ENCODE measurements around the gene SPNS3. TPM values are rescaled to one million over a fixed set of nuclear protein-coding genes. Genes with fewer than 3 reads are reported as not detected.

The SPNS3 gene
- total and polyA plus RNA-seq, 2 of the 4 experiments (the other 2 are of a cell fraction): 0.18 TPM; not detected in 1

DNA sequence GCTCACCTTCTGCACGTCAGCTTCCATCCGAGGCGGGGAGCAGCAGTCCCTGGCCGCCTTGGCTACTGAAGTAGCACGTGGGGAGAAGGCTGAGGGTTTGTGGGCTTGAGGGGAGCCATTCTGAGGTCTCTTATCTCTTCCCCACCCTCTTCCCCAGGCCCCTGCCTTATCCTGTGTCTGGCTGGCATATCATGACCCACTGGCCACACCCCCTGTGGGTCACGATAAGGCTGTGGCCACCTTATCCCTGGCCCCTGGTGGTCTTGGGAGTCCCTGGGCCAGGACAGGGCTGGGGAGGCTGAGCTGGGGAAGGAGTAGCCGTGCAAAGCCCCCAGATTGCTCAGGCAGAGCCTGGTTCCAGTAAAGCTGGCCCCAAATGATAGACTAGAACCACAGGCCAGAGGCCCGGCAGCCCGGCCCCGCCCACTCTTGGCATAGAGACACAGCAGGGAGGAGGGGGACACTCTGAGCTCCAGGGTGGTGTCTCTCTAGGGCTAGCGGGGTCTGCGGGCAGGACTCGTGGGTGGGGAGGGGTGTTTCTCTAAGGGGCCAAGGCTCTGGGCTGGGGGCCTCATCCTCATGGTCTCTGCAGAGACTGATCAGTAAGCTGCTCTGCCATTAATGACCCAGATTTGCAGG lies 72.6 kb downstream of the SPNS3 start:
- Histone ChIP-seq H3K9ac (ENCODE audit: low read depth, low read length) (no peak overlapping the region), H3K9me1 (ENCODE audit: insufficient read depth, low read length) (no peaks in the 10 kb centered on the region), H3K14ac (replicated peaks; ENCODE audit: low read depth, low read length) (no peak overlapping the region), H2AK9ac (replicated peaks; ENCODE audit: low read depth, low read length, poor library complexity) (no peak overlapping the region), H3K56ac (ENCODE audit: extremely low read depth, insufficient read depth, low read length) (no peak overlapping the region), H3K4me3 (ENCODE audit: insufficient read depth, low read depth, low read length) (no peak overlapping the region), H4K5ac (ENCODE audit: low read depth, low read length) (no peak overlapping the region), H3K79me1 (ENCODE audit: low read depth in 1 of 2, low read length in 2 of 2) (no peaks in the 10 kb centered on the region), H4K91ac (ENCODE audit: insufficient read depth, low read depth, low read length) (no peak overlapping the region), H3K9me3 (ENCODE audit: control insufficient read depth, insufficient read depth, low read length) (no peaks in the 10 kb centered on the region), H3K4me2 (ENCODE audit: low read depth, low read length) (no peak overlapping the region), H2AK5ac (ENCODE audit: low read depth, low read length) (no peak overlapping the region), H3K4me1 (ENCODE audit: control insufficient read depth, insufficient read depth, low read length) (no peaks in the 10 kb centered on the region), H2BK20ac (ENCODE audit: low read depth, low read length) (no peak overlapping the region), H3K4ac (ENCODE audit: low read depth, low read length) (no peak overlapping the region), H2BK5ac (ENCODE audit: low read depth, low read length, poor library complexity, severe bottlenecking) (no peak overlapping the region), H3K18ac (ENCODE audit: low read depth, low read length) (no peak overlapping the region), H3K23ac (ENCODE audit: low read depth, low read length) (no peak overlapping the region), H4K8ac (ENCODE audit: low read depth in 2 of 2, low read length in 2 of 2) (no peak overlapping the region), H3K27ac (ENCODE audit: insufficient read depth, low read length) (no peak overlapping the region), H4K20me1 (ENCODE audit: insufficient read depth, low read length) (no peaks in the 10 kb centered on the region), H3K27me3 (ENCODE audit: control insufficient read depth, insufficient read depth, low read length) (peaks cover 43% of the 10 kb centered on the region), H2AFZ (replicated peaks; ENCODE audit: low read length, poor library complexity) (no peak overlapping the region), H2BK120ac (ENCODE audit: low read depth, low read length) (no peak overlapping the region), H2BK15ac (ENCODE audit: low read depth, low read length) (no peak overlapping the region), H3K36me3 (ENCODE audit: control insufficient read depth, insufficient read depth, low read length) (no peaks in the 10 kb centered on the region)
- TF ChIP-seq RCOR1 (IDR thresholded peaks at IDR 0.05; ENCODE audit: insufficient replicate concordance, low read length) (no peak), MAFK (IDR thresholded peaks at IDR 0.05; ENCODE audit: low read depth, low read length) (no peak), POLR2A (IDR thresholded peaks at IDR 0.05; ENCODE audit: low read depth, low read length) (no peak), CHD1 (IDR thresholded peaks at IDR 0.05; ENCODE audit: low read depth, low read length) (no peak), SMC3 (IDR thresholded peaks at IDR 0.05; ENCODE audit: low read depth, low read length) (no peak)
- TF ChIP-seq, protein P1, sequence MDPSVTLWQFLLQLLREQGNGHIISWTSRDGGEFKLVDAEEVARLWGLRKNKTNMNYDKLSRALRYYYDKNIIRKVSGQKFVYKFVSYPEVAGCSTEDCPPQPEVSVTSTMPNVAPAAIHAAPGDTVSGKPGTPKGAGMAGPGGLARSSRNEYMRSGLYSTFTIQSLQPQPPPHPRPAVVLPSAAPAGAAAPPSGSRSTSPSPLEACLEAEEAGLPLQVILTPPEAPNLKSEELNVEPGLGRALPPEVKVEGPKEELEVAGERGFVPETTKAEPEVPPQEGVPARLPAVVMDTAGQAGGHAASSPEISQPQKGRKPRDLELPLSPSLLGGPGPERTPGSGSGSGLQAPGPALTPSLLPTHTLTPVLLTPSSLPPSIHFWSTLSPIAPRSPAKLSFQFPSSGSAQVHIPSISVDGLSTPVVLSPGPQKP (IDR thresholded peaks at IDR 0.05; ENCODE audit: borderline replicate concordance, low read depth, low read length): no peak
- ChIA-PET POLR2A (ENCODE audit: unreplicated experiment) (no interaction called here), CTCF (no interaction called here)
- ATAC-seq (ENCODE audit: low read depth): no peak
- intact Hi-C loops (cut with micrococcal nuclease) (no loop called here), dilution Hi-C loops (cut with HindIII; ENCODE audit: low sequenced_read_pairs, unreplicated experiment) (no loop called here), in situ Hi-C loops (cut with MboI; ENCODE audit: low sequenced_read_pairs) (no loop called here)
- DNase-seq: no peak
- 30% methylated on average over 2 of the region's 13 CpGs; no CpG with 5 or more reads in 1 of the 2 experiments for WGBS, 2 experiments (ENCODE audit: extremely low coverage in 2 of 2, insufficient read length in 1 of 2)
- BruUV-seq (replicated peaks): no TSS peak

Measured in IMR-90 (cell line).